HepG2 (cell line): ENCODE results near the gene PSKH1. TPM values are rescaled to one million over a fixed set of nuclear protein-coding genes. Genes with fewer than 3 reads are reported as not detected.

ENCODE experiments used
- CREB1 ChIP-seq, 2 experiments: fragments of 450-650 bp in 1 of 2; IDR thresholded peaks; 2 replicates each; pipeline ENCODE4 v1.6.1; 2016 to 2017; ENCODE audit warnings: control low read depth in 1 of 2, mild to moderate bottlenecking in 1 of 2, missing compliant biosample characterization in 1 of 2, missing genetic modification characterization in 1 of 2
- FOSL1 ChIP-seq: sonication (generic); formaldehyde crosslinking; IDR thresholded peaks from 2 replicates; pipeline ENCODE4 v1.9.0; 2021; ENCODE audit warnings: missing genetic modification reagents, borderline replicate concordance
- KLF12 ChIP-seq: sonication (generic); formaldehyde crosslinking; IDR thresholded peaks from 2 replicates; pipeline ENCODE4 v1.4.0; 2020; ENCODE audit warnings: missing genetic modification reagents, borderline replicate concordance
- MATR3 ChIP-seq: sonication (generic); formaldehyde crosslinking; IDR thresholded peaks from 2 replicates; pipeline ENCODE4 v1.4.0; 2020; ENCODE audit warnings: missing genetic modification reagents
- SRSF1 ChIP-seq: fragments of 200-400 bp; formaldehyde crosslinking; optimal IDR thresholded peaks from 2 replicates; pipeline ENCODE3; 2017; ENCODE audit warnings: mild to moderate bottlenecking, low read depth, low read length, moderate library complexity
- TBP ChIP-seq: sonication (generic); formaldehyde crosslinking; IDR thresholded peaks from 2 replicates; pipeline ENCODE4 v1.5.0; 2020; ENCODE audit warnings: missing genetic modification reagents
- ZBTB20 ChIP-seq: sonication (generic); formaldehyde crosslinking; IDR thresholded peaks from 2 replicates; pipeline ENCODE4 v1.8.1; 2023; ENCODE audit warnings: missing genetic modification reagents, low read depth, mild to moderate bottlenecking, borderline replicate concordance
- ZBTB8A ChIP-seq: sonication (generic); formaldehyde crosslinking; IDR thresholded peaks from 2 replicates; pipeline ENCODE4 v1.4.0; 2020; ENCODE audit warnings: mild to moderate bottlenecking, low read depth, missing genetic modification reagents, borderline replicate concordance
- ZKSCAN5 ChIP-seq: sonication (generic); formaldehyde crosslinking; IDR thresholded peaks from 2 replicates; pipeline ENCODE4 v1.5.1; 2020; ENCODE audit warnings: mild to moderate bottlenecking, missing genetic modification reagents
- ZNF138 ChIP-seq: sonication (generic); formaldehyde crosslinking; IDR thresholded peaks from 2 replicates; pipeline ENCODE4 v1.5.0; 2020; ENCODE audit warnings: mild to moderate bottlenecking, low read depth, missing genetic modification reagents
- ZNF292 ChIP-seq: sonication (generic); formaldehyde crosslinking; IDR thresholded peaks from 2 replicates; pipeline ENCODE4 v1.8.1; 2022; ENCODE audit warnings: mild to moderate bottlenecking, low read depth, missing genetic modification reagents, borderline replicate concordance
- ZNF335 ChIP-seq: sonication (generic); formaldehyde crosslinking; IDR thresholded peaks from 2 replicates; pipeline ENCODE4 v1.4.0; 2020; ENCODE audit warnings: missing genetic modification reagents
- ZNF549 ChIP-seq: sonication (generic); formaldehyde crosslinking; IDR thresholded peaks from 2 replicates; pipeline ENCODE4 v1.5.0; 2020; ENCODE audit warnings: missing genetic modification reagents
- ZNF780A ChIP-seq: sonication (generic); formaldehyde crosslinking; IDR thresholded peaks from 2 replicates; pipeline ENCODE4 v1.8.0; 2022; ENCODE audit warnings: mild to moderate bottlenecking, missing genetic modification reagents, moderate library complexity
- ZSCAN9 ChIP-seq: IDR thresholded peaks from 2 replicates; pipeline ENCODE4 v1.6.1; 2016; ENCODE audit warnings: borderline replicate concordance
- polyA plus RNA-seq, 8 experiments: library from polyadenylated mRNA; depleted of rRNA in 3 of 8; stranded (reverse) in 7 of 8; unstranded in 1 of 8; fragments of >200 nt; fragmentation: Illumina TruSeq in 4 of 8; extraction: Trizol in 4 of 8; gene quantifications; 2 replicates each; pipeline versions ENCODE4 v1.2.1 to v1.2.3, GENCODE V29; 2011 to 2016; ENCODE audit warnings: low read depth in 4 of 8, missing spikeins in 1 of 8, mixed read lengths in 1 of 8; ENCODE audit not compliant: insufficient read depth in 1 of 8
- total RNA-seq, 5 experiments: library from RNA; depleted of rRNA; stranded (reverse); fragments of >200 nt; fragmentation: Illumina TruSeq; extraction: Trizol; gene quantifications; 2 replicates each; pipeline ENCODE4 v1.2.3, GENCODE V29; 2016; ENCODE audit warnings: low read depth in 1 of 5
- TF ChIP-seq, protein P1 (sequence below): sonication (generic); formaldehyde crosslinking; IDR thresholded peaks from 2 replicates; pipeline ENCODE4 v1.4.0; 2020; ENCODE audit warnings: mild to moderate bottlenecking, missing genetic modification reagents, borderline replicate concordance
- TF ChIP-seq, protein P2 (sequence below): sonication (generic); formaldehyde crosslinking; IDR thresholded peaks from 2 replicates; pipeline ENCODE4 v1.5.0; 2020; ENCODE audit warnings: missing genetic modification reagents
- TF ChIP-seq, protein P3 (sequence below): sonication (generic); formaldehyde crosslinking; IDR thresholded peaks from 2 replicates; pipeline ENCODE4 v1.4.0; 2020; ENCODE audit warnings: missing genetic modification reagents
- TF ChIP-seq, protein P4 (sequence below): sonication (generic); formaldehyde crosslinking; IDR thresholded peaks from 2 replicates; pipeline ENCODE4 v1.8.0; 2023; ENCODE audit warnings: mild to moderate bottlenecking, missing genetic modification reagents

PSKH1 gene
- total and polyA plus RNA-seq, 2 of the 13 experiments (the other 11 are each of a cell fraction or from before 2014, with no cell fraction given), result 8.4 to 19.1 TPM

DNA sequence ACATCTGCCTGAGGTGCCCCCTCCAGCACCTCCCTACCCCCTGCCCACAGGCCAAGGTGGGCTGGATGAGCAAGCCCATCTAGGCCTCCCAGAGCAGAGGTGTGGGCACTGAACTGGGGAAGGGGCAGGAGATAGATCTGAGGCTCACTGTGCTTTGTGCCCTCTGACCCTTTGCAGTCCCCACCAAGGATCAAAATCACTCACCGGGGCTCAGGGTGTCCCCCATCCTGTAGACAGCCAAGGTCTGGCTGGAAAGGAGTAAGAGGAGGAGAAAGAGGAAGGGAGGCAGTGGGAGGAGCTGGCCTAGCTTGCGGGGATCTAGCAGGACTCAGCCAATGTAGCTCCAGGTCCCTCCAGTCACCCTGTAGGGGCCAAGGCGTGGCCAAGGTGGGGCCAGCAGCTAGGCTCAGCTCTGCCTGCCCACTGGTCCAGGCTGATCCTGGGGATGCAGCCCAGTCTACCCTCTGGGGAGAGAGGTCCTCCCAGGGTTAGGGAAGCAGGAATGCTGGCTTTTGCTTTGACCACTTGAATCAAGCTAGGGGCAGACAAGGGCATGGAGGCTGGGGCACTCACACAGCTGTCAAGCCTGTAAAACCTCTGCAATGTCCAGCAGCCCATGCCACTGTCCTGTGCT, 73.6 kb downstream of the PSKH1 start (continued):
- TF ChIP-seq ZBTB8A (CRISPR knock-in tag) (peak; percentile 50; the same call in 1 of the 2 replicates), ZNF549 (no peak), ZNF780A (CRISPR knock-in tag) (no peak), ZBTB20 (CRISPR knock-in tag) (peak; percentile 31; the same call in 1 of the 2 replicates), SRSF1 (no peak), ZNF138 (CRISPR knock-in tag) (no peak), CREB1 (IDR thresholded peaks at IDR 0.05) (no peak), CREB1 (CRISPR knock-in tag; IDR thresholded peaks at IDR 0.05) (no peak), TBP (no peak), ZKSCAN5 (CRISPR knock-in tag) (peak; percentile 51; the same call in 1 of the 2 replicates), ZNF292 (CRISPR knock-in tag) (0 out of 2 replicates have a peak, but pooled peaks have one; percentile 21), MATR3 (CRISPR knock-in tag) (no peak), ZNF335 (CRISPR knock-in tag) (peak; percentile 57; the same call in 1 of the 2 replicates), KLF12 (no peak; the same call in 1 of the 2 replicates), ZSCAN9 (CRISPR knock-in tag) (no peak), FOSL1 (CRISPR knock-in tag) (no peak)
- TF ChIP-seq, protein P1, sequence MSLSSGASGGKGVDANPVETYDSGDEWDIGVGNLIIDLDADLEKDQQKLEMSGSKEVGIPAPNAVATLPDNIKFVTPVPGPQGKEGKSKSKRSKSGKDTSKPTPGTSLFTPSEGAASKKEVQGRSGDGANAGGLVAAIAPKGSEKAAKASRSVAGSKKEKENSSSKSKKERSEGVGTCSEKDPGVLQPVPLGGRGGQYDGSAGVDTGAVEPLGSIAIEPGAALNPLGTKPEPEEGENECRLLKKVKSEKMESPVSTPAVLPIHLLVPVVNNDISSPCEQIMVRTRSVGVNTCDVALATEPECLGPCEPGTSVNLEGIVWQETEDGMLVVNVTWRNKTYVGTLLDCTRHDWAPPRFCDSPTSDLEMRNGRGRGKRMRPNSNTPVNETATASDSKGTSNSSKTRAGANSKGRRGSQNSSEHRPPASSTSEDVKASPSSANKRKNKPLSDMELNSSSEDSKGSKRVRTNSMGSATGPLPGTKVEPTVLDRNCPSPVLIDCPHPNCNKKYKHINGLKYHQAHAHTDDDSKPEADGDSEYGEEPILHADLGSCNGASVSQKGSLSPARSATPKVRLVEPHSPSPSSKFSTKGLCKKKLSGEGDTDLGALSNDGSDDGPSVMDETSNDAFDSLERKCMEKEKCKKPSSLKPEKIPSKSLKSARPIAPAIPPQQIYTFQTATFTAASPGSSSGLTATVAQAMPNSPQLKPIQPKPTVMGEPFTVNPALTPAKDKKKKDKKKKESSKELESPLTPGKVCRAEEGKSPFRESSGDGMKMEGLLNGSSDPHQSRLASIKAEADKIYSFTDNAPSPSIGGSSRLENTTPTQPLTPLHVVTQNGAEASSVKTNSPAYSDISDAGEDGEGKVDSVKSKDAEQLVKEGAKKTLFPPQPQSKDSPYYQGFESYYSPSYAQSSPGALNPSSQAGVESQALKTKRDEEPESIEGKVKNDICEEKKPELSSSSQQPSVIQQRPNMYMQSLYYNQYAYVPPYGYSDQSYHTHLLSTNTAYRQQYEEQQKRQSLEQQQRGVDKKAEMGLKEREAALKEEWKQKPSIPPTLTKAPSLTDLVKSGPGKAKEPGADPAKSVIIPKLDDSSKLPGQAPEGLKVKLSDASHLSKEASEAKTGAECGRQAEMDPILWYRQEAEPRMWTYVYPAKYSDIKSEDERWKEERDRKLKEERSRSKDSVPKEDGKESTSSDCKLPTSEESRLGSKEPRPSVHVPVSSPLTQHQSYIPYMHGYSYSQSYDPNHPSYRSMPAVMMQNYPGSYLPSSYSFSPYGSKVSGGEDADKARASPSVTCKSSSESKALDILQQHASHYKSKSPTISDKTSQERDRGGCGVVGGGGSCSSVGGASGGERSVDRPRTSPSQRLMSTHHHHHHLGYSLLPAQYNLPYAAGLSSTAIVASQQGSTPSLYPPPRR (CRISPR knock-in tag), result peak; percentile 53; the same call in 1 of the 2 replicates
- TF ChIP-seq, protein P2, sequence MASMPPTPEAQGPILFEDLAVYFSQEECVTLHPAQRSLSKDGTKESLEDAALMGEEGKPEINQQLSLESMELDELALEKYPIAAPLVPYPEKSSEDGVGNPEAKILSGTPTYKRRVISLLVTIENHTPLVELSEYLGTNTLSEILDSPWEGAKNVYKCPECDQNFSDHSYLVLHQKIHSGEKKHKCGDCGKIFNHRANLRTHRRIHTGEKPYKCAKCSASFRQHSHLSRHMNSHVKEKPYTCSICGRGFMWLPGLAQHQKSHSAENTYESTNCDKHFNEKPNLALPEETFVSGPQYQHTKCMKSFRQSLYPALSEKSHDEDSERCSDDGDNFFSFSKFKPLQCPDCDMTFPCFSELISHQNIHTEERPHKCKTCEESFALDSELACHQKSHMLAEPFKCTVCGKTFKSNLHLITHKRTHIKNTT (CRISPR knock-in tag), result no peak
- TF ChIP-seq, protein P3, sequence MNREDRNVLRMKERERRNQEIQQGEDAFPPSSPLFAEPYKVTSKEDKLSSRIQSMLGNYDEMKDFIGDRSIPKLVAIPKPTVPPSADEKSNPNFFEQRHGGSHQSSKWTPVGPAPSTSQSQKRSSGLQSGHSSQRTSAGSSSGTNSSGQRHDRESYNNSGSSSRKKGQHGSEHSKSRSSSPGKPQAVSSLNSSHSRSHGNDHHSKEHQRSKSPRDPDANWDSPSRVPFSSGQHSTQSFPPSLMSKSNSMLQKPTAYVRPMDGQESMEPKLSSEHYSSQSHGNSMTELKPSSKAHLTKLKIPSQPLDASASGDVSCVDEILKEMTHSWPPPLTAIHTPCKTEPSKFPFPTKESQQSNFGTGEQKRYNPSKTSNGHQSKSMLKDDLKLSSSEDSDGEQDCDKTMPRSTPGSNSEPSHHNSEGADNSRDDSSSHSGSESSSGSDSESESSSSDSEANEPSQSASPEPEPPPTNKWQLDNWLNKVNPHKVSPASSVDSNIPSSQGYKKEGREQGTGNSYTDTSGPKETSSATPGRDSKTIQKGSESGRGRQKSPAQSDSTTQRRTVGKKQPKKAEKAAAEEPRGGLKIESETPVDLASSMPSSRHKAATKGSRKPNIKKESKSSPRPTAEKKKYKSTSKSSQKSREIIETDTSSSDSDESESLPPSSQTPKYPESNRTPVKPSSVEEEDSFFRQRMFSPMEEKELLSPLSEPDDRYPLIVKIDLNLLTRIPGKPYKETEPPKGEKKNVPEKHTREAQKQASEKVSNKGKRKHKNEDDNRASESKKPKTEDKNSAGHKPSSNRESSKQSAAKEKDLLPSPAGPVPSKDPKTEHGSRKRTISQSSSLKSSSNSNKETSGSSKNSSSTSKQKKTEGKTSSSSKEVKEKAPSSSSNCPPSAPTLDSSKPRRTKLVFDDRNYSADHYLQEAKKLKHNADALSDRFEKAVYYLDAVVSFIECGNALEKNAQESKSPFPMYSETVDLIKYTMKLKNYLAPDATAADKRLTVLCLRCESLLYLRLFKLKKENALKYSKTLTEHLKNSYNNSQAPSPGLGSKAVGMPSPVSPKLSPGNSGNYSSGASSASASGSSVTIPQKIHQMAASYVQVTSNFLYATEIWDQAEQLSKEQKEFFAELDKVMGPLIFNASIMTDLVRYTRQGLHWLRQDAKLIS, result no peak
- TF ChIP-seq, protein P4, sequence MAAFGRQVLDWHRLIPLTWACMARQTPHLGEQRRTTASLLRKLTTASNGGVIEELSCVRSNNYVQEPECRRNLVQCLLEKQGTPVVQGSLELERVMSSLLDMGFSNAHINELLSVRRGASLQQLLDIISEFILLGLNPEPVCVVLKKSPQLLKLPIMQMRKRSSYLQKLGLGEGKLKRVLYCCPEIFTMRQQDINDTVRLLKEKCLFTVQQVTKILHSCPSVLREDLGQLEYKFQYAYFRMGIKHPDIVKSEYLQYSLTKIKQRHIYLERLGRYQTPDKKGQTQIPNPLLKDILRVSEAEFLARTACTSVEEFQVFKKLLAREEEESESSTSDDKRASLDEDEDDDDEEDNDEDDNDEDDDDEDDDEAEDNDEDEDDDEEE (CRISPR knock-in tag), result no peak
